HTERT RPE-1 (cell line): Measurements from ENCODE around the gene VDR.

Experiments
- in situ Hi-C: fragments of 300-500 bp; cut with MboI; formaldehyde crosslinking; loops from 4 replicates; pipeline ENCODE4 v1.14.3; 2020; ENCODE audit warnings: low sequenced_read_pairs

VDR gene

GRCh38 chr12:47931187-47931586 lies 26.4 kb upstream of the VDR start:
- in situ Hi-C loops: no loop called here

- in situ Hi-C loops: no loop called here
Measured at GRCh38 chr12:47930634-47931033, 25.8 kb upstream of the VDR start.

GRCh38 chr12:47927346-47927745 lies 22.6 kb upstream of the VDR start:
- in situ Hi-C loops: no loop called here

DNA sequence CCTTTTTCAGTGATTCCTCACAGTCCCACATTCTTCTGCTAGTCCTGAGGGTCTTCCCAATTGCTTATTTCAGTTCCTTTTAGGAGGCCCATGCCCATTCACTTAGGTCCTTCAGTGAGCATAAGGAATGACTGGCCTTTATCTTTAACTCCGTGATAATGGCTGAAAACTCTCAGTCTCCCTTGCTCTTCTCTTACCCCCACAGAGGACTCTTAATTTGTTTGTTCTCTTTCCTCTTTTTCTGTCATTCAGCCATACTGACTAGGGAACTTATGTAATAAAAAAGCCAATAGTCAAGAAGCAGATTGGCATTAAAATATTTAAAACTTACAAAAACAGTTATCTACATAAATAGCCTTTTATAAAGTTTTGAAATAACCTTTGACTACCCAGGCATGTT lies 17.1 kb upstream of the VDR start:
- in situ Hi-C loops: no loop called here

GRCh38 chr12:47920913-47921312 lies 16.1 kb upstream of the VDR start:
- in situ Hi-C loops: no loop called here

GRCh38 chr12:47913081-47913480 lies 8.3 kb upstream of the VDR start:
- in situ Hi-C loops: no loop called here

DNA sequence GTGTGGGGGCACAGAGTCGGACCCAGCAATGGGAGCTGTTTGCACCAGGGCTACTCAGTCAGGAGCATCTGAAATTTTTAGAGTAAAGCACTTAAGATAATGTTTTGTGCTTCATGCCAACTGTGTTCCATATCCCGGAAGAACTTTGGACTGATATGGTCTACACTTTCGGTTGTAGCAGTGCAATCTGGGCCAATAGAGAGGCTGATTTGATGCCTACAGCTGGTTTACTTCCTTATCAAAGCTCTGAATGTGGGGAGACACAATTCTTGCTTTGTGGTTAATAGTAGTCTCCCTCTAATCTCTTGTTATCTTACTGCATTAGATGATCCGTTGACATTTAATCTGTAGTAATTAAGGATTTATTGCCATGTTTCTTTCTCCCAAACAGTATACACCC lies 7.8 kb upstream of the VDR start:
- in situ Hi-C loops: no loop called here

DNA sequence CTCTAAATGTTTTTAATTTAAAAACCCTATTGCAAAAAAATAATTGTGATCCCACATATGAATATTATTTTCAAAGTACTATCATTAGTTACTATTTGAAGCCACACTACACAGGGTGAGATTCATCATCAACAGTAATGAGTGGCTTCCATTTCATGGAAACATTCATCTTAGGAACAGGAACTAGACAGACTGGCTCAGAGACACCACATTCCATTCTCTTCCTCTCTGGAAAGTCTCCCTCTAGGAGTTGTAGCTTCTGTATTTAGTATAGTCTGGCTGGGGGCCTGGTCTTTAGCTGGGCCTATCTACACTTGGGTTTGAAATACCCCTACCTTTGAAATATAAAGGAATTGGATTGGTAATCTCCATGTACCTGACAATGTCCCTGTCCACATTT lies 6.2 kb upstream of the VDR start:
- in situ Hi-C loops: no loop called here

- in situ Hi-C loops: no loop called here
Measured at GRCh38 chr12:47910486-47910885, 5.7 kb upstream of the VDR start.

GRCh38 chr12:47909839-47910465 lies 5.2 kb upstream of the VDR start:
- in situ Hi-C loops: no loop called here

DNA sequence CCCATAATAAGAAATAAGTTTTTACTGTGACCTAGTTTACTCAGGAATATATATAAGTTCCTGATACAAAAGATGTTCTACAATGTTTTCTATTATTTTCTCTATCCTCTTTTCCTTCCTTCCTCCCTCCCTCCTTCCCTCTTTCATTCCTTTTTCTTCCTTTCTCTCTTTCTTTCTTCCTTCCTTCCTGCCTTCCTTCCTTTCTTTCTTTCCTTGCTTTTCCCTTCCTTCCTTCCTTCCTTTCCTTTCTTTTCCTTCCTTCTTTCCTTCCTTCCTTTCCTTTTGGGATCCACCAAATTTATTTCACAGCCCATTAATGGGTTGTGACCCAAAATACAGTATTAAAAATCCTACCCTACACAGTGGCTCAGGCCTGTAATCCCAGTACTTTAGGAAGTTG lies 3.9 kb upstream of the VDR start:
- in situ Hi-C loops: no loop called here

GRCh38 chr12:47907851-47908454 lies 3.2 kb upstream of the VDR start:
- in situ Hi-C loops: no loop called here

DNA sequence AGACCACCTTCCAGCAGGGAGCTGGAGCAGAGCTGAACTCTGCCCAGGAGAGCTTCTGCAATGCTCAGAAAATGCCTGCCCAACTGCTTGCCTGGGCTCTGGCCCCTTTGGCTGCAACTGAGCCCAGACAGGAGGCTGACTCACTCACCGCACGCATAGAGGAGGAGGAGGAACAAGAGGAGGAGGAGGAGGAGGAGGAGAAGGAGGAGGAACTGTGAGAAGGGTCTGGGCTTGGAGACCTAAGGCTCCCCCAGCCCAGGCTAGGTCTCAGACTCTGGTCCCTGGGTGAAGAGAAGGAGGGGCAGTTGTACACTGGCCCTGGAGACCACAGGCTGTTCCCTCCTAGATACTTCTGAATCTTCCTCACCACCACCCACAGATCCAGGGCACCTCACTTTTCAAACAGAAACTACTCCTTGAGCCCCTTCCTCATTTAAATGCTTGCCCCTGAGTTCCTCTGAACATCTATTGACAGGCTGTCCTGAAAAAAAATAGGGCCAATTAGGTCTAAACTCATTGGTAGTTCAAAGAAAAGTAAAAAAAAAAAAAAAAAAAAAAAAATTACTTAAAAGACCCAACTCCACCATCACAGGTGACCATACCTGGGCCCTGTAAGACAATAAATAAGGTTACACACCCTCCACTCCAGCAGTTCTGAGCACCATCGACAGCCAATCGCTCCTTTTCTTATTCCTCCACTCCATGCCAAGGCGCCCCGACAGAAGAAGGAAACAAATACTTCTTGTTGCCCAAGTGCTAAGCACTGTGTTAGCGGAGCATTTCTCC lies 674 bp downstream of the VDR start:
- in situ Hi-C loops: no loop called here

DNA sequence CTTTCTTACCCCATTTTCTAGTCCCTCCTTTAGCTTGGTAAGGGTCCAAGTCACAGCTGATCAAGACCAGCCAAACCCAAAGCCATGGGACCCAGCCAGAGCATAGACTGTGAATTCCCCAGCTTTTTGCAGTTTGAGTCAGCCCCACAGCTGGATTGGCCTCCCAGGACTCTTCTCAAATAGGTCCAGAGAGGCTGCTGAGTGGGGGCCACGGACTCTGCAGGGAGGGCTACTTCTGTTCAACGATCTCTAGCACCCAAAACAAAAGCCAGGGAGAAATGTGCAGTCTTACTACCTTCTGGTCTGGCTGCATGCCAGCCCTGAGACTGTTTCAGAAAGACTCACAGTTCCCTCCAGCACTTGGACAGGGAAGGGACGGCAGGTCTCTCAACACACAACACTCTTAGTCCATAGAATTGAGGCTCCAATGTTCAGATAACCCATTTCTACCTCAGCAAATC lies 1.6 kb downstream of the VDR start:
- in situ Hi-C loops: no loop called here

GRCh38 chr12:47902131-47902639 lies 2.6 kb downstream of the VDR start:
- in situ Hi-C loops: no loop called here

GRCh38 chr12:47901718-47902093 lies 3.1 kb downstream of the VDR start:
- in situ Hi-C loops: no loop called here

GRCh38 chr12:47901063-47901717 lies 3.6 kb downstream of the VDR start:
- in situ Hi-C loops: no loop called here

DNA sequence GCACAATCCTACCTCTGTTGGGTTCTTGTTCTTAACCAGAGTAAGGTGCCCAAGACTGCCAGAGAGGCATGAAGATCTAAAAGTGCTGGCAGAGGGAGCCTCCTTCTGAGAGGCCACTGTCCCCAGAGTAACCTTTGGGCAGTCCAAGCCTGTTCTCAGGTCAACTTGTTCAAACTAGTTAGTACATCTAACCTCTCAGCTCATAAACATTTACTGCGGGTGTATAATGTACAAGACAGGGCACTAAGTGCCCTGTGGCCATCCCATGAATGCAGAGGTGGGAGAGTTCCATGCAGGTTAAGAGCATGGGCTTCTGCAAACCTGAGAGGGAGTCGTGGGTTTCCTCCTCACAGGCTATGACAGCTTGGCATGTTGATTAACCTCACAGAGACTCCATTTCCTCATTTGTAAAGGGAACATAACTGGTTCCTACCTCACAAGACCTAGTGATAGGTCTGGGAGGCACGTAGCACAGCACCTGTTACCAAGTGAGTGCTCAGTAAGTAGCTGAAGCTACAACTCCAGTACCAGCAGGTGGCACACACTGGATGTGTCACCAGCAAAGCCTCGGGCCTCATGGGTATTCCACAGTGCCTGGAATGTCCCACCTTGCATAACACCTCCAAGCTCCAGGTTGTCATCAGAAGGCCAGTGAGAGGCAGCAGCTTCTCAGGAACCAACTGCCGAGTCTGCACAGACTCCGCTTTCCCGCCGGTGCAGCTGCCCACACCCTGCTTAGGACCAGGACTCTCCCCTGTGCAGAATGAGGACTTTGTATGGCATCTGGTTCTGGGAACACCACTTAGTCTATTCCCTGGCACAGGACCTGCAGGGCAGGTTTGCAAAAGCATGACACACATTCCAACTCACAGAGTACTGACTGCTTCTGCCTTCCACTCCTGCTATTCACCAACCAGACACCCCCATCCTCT lies 4.4 kb downstream of the VDR start:
- in situ Hi-C loops: no loop called here

- in situ Hi-C loops: no loop called here
Measured at GRCh38 chr12:47899466-47899865, 5.3 kb downstream of the VDR start.

GRCh38 chr12:47896633-47897032 lies 8.2 kb downstream of the VDR start:
- in situ Hi-C loops: no loop called here
